ENCODE measurements around the gene SLC12A8. TPM values are rescaled to one million over a fixed set of nuclear protein-coding genes. Genes with fewer than 3 reads are reported as not detected.

The SLC12A8 gene
- total and polyA plus RNA-seq, 5 donors = 0.52 to 1.7 (median 1.1) TPM

DNA sequence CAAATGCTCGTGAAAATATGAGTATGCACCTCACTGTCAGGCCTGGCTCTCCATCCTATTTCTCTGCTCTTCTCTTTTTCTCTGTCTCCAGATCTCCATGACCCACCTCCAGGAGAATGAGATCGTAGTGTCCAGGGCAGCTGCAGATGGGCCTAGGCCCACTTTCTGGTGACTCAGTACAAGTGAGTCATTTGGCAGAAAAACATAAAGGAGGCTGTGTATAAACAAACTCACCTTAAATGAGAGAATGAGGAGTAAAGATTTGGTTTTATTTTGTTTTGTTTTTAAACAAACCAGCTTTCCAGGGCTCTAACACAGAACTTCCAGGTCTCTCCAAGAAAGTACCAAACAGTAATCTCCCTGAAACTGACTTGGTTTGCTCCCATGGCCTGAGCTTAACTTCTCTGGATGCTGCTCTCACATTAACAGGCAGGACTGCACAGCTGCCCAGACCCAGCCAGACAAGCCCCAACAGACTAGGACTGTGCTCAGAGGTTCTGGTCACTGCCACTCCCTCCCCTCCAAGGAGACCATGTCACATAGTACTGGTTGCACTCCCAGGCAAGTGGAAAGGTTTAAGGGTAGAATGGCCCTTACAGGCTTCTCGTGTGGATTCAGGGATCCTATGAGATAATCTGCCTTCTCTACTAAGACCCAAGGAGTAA is 155.2 kb downstream of the SLC12A8 start:
- Histone ChIP-seq H3K27ac (ENCODE audit: low read length) (peak overlapping the region; percentile 83), H3K4me3 (ENCODE audit: low read length) (no peak overlapping the region), H3K27me3 (ENCODE audit: control insufficient read depth, insufficient read depth) (no peaks in the 10 kb centered on the region), H3K9me3 (ENCODE audit: control insufficient read depth, low read length) (no peaks in the 10 kb centered on the region), H3K4me1 (ENCODE audit: control insufficient read depth, insufficient read depth, low read length) (peaks cover 33% of the 10 kb centered on the region)
- 65% methylated on average over 3 of the region's 3 CpGs for WGBS
- DNase-seq = no peak
- intact Hi-C loops (cut with DNase I) = loop anchor here in 2 of 4 donors (5.0 to 10.0 kb wide), 2 partner anchors 85 to 87 kb away; no protein-coding TSS in a partner anchor
- ATAC-seq = no peak

DNA sequence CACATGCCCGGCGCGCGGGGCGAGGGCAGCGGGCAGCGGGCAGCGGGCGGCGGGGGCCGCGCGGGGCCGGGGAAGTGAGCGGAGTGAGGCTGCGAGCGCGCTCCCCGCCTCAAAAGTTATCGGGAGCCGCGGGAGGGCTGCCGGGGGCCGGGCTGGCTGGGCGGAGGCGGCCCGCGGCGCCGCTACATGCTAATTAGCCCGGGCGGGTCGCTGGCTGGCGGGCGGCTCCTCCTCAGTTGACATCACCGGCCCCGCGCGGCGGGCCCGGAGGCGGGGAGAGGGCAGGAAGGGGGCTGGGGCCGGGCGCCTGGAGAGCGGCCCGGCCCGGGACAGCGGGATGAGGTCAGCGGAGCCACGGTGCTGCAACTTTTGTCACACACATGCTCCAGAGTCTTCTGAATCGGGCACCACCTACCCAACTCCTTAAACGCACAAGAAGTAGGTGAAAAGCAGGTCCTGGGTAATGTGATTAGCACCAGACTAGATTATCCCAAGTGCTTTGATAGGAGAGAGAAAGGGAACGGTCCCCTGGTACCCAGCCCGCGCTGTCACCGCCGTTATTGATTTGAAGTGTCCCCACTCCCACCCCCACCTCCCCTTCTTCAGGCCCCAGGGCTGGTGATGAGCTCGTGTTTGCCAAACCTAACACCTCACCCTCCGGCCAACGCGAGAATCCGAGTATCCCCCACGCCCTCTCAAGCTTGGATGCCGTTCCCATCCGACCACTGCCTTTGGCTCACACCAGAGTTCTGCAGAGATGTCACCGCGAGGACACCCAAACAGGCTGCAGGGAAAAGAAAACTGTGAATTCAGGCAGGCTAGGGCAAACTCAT is 156.4 kb downstream of the SLC12A8 start, which contains the start of gene HEG1:
TSS of gene HEG1 (minus strand) at position 85 of the 833 bp plus-strand sequence. CDS start 107 bp downstream, outside the sequence.
- Histone ChIP-seq H3K27me3 (ENCODE audit: control insufficient read depth, insufficient read depth) (no peaks in the 10 kb centered on the region), H3K27ac (ENCODE audit: low read length) (peak within 1 kb of the TSS; percentile 97), H3K9me3 (ENCODE audit: control insufficient read depth, low read length) (no peaks in the 10 kb centered on the region), H3K4me3 (ENCODE audit: low read length) (peak within 1 kb of the TSS; percentile 99), H3K4me1 (ENCODE audit: control insufficient read depth, insufficient read depth, low read length) (peaks cover 36% of the 10 kb centered on the region)
- peak; percentile 95 to 98 (median 98) for DNase-seq
- WGBS = 1% methylated on average over 67 of the region's 67 CpGs
- peak; percentile 93 to 94 for ATAC-seq
- intact Hi-C loops (cut with DNase I) = loop anchor here in 2 of 4 donors (5.0 to 10.0 kb wide), 2 partner anchors 86 to 89 kb away; no protein-coding TSS in a partner anchor

- no peak for ATAC-seq
- intact Hi-C loops (cut with DNase I) = loop anchor here in 2 of 4 donors (5.0 to 10.0 kb wide), 2 partner anchors 87 to 89 kb away; no protein-coding TSS in a partner anchor
- Histone ChIP-seq H3K27ac (ENCODE audit: low read length) (peak overlapping the region; percentile 97), H3K4me3 (ENCODE audit: low read length) (peak overlapping the region; percentile 99), H3K9me3 (ENCODE audit: control insufficient read depth, low read length) (no peaks in the 10 kb centered on the region), H3K27me3 (ENCODE audit: control insufficient read depth, insufficient read depth) (no peaks in the 10 kb centered on the region), H3K4me1 (ENCODE audit: control insufficient read depth, insufficient read depth, low read length) (peaks cover 34% of the 10 kb centered on the region)
- peak; percentile 53 to 83 (median 83) for DNase-seq
- WGBS = under 1% methylated on average over 78 of the region's 78 CpGs
Measured at GRCh38 chr3:125055331-125055912, 157.1 kb downstream of the SLC12A8 start.

GRCh38 chr3:125054449-125055329 is 157.9 kb downstream of the SLC12A8 start:
- ATAC-seq (peak in 1 of 2 donors; percentile 12), DNase-seq (no peak)
- no peaks in the 10 kb centered on the region for H3K9me3 ChIP-seq (ENCODE audit: control insufficient read depth, low read length)
- H3K4me1 ChIP-seq (ENCODE audit: control insufficient read depth, insufficient read depth, low read length) = peaks cover 39% of the 10 kb centered on the region
- 1% methylated on average over 17 of the region's 17 CpGs for WGBS
- intact Hi-C loops (cut with DNase I) = loop anchor here in 3 of 4 donors (5.0 to 10.0 kb wide), 5 partner anchors 37 to 108 kb away; no protein-coding TSS in a partner anchor
- peak overlapping the region; percentile 97 for H3K27ac ChIP-seq (ENCODE audit: low read length)
- peak overlapping the region; percentile 99 for H3K4me3 ChIP-seq (ENCODE audit: low read length)
- H3K27me3 ChIP-seq (ENCODE audit: control insufficient read depth, insufficient read depth) = no peaks in the 10 kb centered on the region

- 20% methylated on average over 7 of the region's 7 CpGs for WGBS
- peak overlapping the region; percentile 96 for H3K27ac ChIP-seq (ENCODE audit: low read length)
- H3K4me3 ChIP-seq (ENCODE audit: low read length) = peak overlapping the region; percentile 99
- no peaks in the 10 kb centered on the region for H3K27me3 ChIP-seq (ENCODE audit: control insufficient read depth, insufficient read depth)
- DNase-seq (no peak), ATAC-seq (no peak)
- H3K4me1 ChIP-seq (ENCODE audit: control insufficient read depth, insufficient read depth, low read length) = peaks cover 41% of the 10 kb centered on the region
- H3K9me3 ChIP-seq (ENCODE audit: control insufficient read depth, low read length) = no peaks in the 10 kb centered on the region
- intact Hi-C loops (cut with DNase I) = loop anchor here in 2 of 4 donors (5.0 to 10.0 kb wide), 5 partner anchors 37 to 108 kb away; no protein-coding TSS in a partner anchor
Measured at GRCh38 chr3:125054062-125054448, 158.5 kb downstream of the SLC12A8 start.

- intact Hi-C loops (cut with DNase I) = loop anchor here in 2 of 4 donors (5.0 to 10.0 kb wide), 5 partner anchors 36 to 109 kb away; no protein-coding TSS in a partner anchor
- Histone ChIP-seq H3K27ac (ENCODE audit: low read length) (peak overlapping the region; percentile 96), H3K4me3 (ENCODE audit: low read length) (peak overlapping the region; percentile 99), H3K27me3 (ENCODE audit: control insufficient read depth, insufficient read depth) (no peaks in the 10 kb centered on the region), H3K9me3 (ENCODE audit: control insufficient read depth, low read length) (no peaks in the 10 kb centered on the region), H3K4me1 (ENCODE audit: control insufficient read depth, insufficient read depth, low read length) (peaks cover 45% of the 10 kb centered on the region)
- no peak for ATAC-seq
- no peak for DNase-seq
- WGBS = 73% methylated on average over 2 of the region's 2 CpGs
Measured at GRCh38 chr3:125053304-125053699, 159.2 kb downstream of the SLC12A8 start.

DNA sequence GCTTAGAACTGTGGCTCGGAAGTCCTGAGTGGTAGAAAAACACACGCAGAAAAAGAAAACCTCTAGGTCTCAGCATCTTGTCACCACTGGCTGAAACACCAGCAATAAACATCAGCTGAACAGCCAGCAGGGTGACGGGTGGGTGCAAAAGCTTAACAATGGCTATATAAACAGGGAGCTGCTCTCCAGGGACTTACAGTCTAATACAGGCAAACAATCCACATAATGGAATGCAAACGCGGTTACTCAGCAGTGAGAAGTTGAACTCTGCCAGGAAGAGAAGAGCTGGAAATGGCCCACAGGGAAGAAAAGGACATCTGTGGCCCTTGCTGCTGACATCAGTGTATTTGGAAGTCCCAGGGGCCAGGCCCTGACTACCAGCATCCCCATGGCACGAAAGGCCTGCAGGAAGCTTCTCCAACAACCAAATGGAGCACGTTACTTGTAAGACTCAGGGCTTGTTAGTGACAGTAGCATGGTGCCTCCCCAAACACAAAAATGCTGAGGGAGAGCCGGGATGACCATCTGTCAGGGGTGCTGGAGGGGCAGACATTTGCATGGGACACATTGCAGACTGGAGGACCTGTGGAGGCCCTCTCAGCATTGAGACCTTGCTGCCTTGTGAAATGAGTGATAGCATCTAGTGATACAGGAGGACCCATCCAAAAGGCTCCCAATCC is 159.8 kb downstream of the SLC12A8 start:
- 10% methylated on average over 8 of the region's 8 CpGs for whole genome bisulfite sequencing
- ATAC-seq (no peak), DNase-seq (no peak)
- Histone ChIP-seq H3K27ac (ENCODE audit: low read length) (peak overlapping the region; percentile 96), H3K9me3 (ENCODE audit: control insufficient read depth, low read length) (no peaks in the 10 kb centered on the region), H3K4me1 (ENCODE audit: control insufficient read depth, insufficient read depth, low read length) (peaks cover 47% of the 10 kb centered on the region), H3K27me3 (ENCODE audit: control insufficient read depth, insufficient read depth) (no peaks in the 10 kb centered on the region), H3K4me3 (ENCODE audit: low read length) (peak overlapping the region; percentile 99)
- intact Hi-C loops (cut with DNase I) = loop anchor here in 2 of 4 donors (5.0 to 10.0 kb wide), 5 partner anchors 35 to 110 kb away; no protein-coding TSS in a partner anchor

- Histone ChIP-seq H3K9me3 (ENCODE audit: control insufficient read depth, low read length) (no peaks in the 10 kb centered on the region), H3K4me3 (ENCODE audit: low read length) (peak overlapping the region; percentile 99), H3K27me3 (ENCODE audit: control insufficient read depth, insufficient read depth) (no peaks in the 10 kb centered on the region), H3K4me1 (ENCODE audit: control insufficient read depth, insufficient read depth, low read length) (peaks cover 47% of the 10 kb centered on the region), H3K27ac (ENCODE audit: low read length) (peak overlapping the region; percentile 96)
- intact Hi-C loops (cut with DNase I) = loop anchor here in 2 of 4 donors (5.0 to 10.0 kb wide), 5 partner anchors 35 to 110 kb away; no protein-coding TSS in a partner anchor
- ATAC-seq = peak; percentile 8 to 58
- WGBS = 3% methylated on average over 14 of the region's 14 CpGs
- peak; percentile 78 to 87 (median 85) for DNase-seq
Measured at GRCh38 chr3:125051715-125052581, 160.6 kb downstream of the SLC12A8 start.

DNA sequence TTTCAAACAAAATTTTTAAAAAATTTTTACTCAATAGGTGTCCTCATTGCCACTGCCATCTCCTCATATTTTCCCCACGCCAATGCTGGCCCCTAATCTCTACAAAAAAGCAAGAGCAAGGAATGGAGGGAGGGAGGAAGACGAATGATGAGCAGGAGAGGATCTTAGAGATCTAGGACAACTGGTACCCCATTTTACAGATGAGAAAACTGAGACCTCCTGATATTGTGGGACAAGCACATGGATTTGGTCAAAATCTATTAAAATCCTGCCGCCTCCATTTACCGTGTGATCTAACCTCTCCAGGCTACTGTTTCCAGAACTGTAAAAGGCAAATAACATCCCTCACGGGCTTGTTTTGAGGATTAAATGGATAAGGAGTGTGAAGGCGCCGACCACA is 161.3 kb downstream of the SLC12A8 start:
- ATAC-seq (no peak), DNase-seq (no peak)
- H3K4me1 ChIP-seq (ENCODE audit: control insufficient read depth, insufficient read depth, low read length) = peaks cover 51% of the 10 kb centered on the region
- H3K27ac ChIP-seq (ENCODE audit: low read length) = peak overlapping the region; percentile 96
- no peak overlapping the region for H3K4me3 ChIP-seq (ENCODE audit: low read length)
- WGBS = 65% methylated on average over 7 of the region's 7 CpGs
- intact Hi-C loops (cut with DNase I) = loop anchor here in 2 of 4 donors (5.0 to 10.0 kb wide), 5 partner anchors 34 to 111 kb away; no protein-coding TSS in a partner anchor
- H3K27me3 ChIP-seq (ENCODE audit: control insufficient read depth, insufficient read depth) = no peaks in the 10 kb centered on the region
- no peaks in the 10 kb centered on the region for H3K9me3 ChIP-seq (ENCODE audit: control insufficient read depth, low read length)

Measured in right cardiac atrium (tissue), 5 donors.